GM19099 (cell line): ENCODE data around the gene CAPN1.

Experiments used
- POLR2A ChIP-seq: IDR thresholded peaks from 3 replicates; pipeline ENCODE4 v1.6.1; 2011; ENCODE audit warnings: low read depth; ENCODE audit not compliant: insufficient read length; ENCODE audit errors: extremely low read depth

The CAPN1 gene

DNA sequence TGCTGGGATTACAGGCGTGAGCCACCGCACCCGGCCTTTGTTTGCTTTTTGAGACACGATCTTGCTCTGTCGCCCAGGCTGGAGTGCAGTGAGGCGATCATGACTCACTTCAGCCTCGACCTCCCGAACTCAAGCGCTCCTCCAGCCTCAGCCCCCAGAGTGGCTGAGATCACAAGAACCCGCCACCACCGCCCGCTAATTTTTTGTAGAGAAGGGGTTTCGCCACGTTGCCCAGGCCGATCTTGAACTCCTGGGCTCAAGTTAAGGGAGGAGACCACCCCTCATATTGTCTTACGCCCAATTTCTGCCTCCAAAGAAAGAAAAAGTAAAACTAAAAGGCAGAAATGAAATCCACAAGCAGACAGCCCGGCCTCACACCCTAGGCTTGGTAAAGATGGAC, 78.6 kb downstream of the CAPN1 start:
- no peak for TF ChIP-seq POLR2A

DNA sequence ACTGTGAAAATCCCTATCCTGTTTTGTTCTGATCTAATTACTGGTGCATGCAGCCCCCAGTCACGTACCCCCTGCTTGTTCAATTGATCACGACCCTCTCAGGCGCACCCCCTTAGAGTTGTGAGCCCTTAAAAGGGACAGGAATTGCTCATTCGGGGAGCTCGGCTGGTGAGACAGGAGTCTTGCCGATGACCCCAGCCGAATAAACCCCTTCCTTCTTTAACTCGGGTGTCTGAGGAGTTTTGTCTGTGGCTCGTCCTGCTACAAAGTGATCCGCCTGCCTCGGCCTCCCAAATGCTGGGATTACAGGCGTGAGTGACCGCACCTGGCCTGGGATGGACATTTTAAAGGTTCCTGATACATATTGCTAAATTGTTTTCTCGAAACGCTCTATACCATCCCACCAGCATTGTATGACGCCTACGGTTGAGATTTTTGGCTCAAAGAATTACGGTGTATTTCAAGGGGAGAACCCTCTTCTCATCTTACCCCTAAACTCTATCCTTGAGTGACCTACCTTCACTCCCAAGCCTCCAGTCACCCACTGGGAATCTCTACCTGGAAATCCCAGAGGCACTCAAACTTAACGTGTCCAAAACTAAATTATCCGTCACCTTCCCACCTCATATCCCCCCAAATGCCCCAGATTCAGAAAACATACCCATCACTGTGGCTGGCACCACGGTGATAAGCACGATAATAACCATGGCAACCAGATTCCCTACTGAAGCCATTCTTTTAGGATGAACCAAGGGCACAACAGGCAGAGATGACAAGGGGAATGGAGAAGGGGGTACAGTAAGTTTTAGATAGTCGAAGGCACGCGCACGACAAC, 79.2 kb downstream of the CAPN1 start:
- TF ChIP-seq POLR2A = no peak
